Fibroblast of the aortic adventitia (primary cell): Measurements from ENCODE around the gene DCAF7. TPM values are rescaled to one million over a fixed set of nuclear protein-coding genes. Genes with fewer than 3 reads are reported as not detected.
A peak's percentile ranks its signal among the peaks of the same experiment; 100 is the strongest.

ENCODE experiments used
- DNase-seq: peaks from one replicate; pipeline ENCODE4 v3.0.0-alpha.2; 2010; ENCODE audit warnings: low read depth
- H3K4me3 ChIP-seq: 2 replicates; pipeline ENCODE4 v1.5.1; 2011; ENCODE audit warnings: low read depth, mild to moderate bottlenecking, control low read depth, low read length, moderate library complexity
- total RNA-seq: library from RNA; depleted of rRNA; stranded (reverse); fragments of >200 nt; gene quantifications from 2 replicates; pipeline ENCODE4 v1.2.3, GENCODE V29; 2012; ENCODE audit warnings: low replicate concordance
- TF ChIP-seq, protein P1 (sequence below): IDR thresholded peaks from 2 replicates; pipeline ENCODE4 v1.5.1; 2011; ENCODE audit warnings: mild to moderate bottlenecking, low read length, control low read depth, inconsistent platforms; ENCODE audit not compliant: insufficient read depth

The DCAF7 gene
- total RNA-seq, 1 donor = 31.5 TPM

GRCh38 chr17:63600569-63601438 lies 50.5 kb downstream of the DCAF7 start, which contains the start of gene TACO1:
TSS of gene TACO1 (plus strand) at chr17:63600895. CDS start at chr17:63601084, 189 bp downstream.
- DNase-seq = peak; percentile 87
- TF ChIP-seq, protein P1, sequence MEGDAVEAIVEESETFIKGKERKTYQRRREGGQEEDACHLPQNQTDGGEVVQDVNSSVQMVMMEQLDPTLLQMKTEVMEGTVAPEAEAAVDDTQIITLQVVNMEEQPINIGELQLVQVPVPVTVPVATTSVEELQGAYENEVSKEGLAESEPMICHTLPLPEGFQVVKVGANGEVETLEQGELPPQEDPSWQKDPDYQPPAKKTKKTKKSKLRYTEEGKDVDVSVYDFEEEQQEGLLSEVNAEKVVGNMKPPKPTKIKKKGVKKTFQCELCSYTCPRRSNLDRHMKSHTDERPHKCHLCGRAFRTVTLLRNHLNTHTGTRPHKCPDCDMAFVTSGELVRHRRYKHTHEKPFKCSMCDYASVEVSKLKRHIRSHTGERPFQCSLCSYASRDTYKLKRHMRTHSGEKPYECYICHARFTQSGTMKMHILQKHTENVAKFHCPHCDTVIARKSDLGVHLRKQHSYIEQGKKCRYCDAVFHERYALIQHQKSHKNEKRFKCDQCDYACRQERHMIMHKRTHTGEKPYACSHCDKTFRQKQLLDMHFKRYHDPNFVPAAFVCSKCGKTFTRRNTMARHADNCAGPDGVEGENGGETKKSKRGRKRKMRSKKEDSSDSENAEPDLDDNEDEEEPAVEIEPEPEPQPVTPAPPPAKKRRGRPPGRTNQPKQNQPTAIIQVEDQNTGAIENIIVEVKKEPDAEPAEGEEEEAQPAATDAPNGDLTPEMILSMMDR = no peak
- H3K4me3 ChIP-seq = peak within 1 kb of the TSS; percentile 92

DNA sequence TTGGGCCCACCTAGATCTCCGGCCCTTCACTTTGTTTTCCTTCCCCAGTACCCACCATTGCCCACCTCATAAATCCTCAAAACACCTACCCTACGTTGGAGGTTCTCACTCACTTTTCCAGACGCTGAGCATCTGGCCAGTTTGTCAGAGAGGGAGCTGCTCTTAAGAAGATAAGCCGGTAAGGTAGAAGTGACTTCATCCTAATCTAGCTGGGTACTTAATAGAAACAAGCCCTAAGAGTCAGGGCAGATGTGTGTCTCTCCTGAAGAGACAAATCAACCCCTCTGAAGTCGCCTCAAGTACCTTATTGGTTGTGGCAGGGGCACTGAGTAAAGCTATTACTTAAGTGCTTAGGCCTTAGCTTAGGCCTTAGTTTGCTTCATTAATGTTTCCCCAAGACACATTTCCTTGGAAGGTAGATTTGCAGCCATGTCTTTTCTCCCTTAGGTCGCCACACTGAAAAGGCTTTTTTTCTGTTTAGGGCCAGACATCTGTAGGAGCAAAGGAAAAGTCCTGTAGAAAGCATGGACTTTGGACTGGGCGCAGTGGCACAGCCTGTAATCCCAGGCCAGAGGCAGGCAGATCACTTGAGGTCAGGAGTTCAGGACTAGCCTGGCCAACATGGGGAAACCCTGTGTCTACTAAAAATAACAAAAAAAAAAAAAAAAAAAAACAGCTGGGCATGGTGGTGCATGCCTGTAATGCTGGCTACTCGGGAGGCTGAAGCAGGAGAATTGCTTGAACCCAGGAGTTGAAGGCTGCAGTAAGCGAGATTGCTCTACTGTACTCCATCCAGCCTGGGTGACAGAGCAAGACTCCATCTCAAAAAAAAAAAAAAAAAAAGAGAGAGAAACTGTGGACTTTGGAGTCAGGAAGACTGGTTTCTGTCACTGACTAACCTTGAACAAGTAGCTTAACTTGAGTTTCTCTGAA lies 51.4 kb downstream of the DCAF7 start:
- DNase-seq = peak; percentile 34
- H3K4me3 ChIP-seq = peak overlapping the region; percentile 92
- TF ChIP-seq, protein P1 = no peak

DNA sequence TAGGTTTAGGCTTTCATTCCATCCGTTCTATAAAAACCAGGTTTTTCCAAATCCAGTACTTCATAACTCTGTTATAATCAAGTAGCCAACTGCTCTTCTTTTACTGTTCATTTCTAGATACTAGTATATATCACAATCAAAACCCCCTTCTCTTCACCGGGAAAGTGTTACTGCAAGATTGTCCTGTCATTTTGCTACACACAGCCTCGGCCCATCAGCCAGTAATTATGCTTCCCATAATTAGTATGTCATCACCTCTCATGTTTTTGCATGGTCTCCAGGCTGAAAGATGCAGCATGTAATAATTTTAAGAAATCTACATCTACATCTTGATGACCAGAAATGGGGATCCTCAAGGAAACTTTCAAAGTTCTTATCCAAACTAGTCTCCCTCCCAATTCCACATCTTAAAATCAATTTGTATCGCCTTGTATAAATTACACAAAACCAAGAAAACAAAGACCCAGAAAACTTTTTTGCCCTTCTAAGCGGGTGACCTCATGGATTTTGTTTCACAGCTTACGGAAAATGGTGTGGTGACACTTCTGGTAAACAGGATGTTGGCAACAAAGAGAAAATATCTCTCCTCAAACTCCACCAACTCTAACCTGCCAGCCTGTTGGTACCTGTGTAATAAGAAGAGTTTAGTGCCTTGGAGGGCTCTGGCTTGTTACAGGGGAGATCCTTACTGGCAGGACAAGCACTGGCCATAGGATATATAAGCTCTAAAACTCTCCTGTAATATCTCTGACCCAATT lies 59.7 kb downstream of the DCAF7 start:
- DNase-seq = no peak
- H3K4me3 ChIP-seq = no peak overlapping the region
- TF ChIP-seq, protein P1 = no peak

- TF ChIP-seq, protein P1 = no peak
- no peak for DNase-seq
- no peak overlapping the region for H3K4me3 ChIP-seq
These were observed 60.6 kb downstream of the DCAF7 start for GRCh38 chr17:63610854-63611253.

GRCh38 chr17:63611354-63611753 lies 61.1 kb downstream of the DCAF7 start:
- DNase-seq = no peak
- H3K4me3 ChIP-seq = no peak overlapping the region
- TF ChIP-seq, protein P1 = no peak

DNA sequence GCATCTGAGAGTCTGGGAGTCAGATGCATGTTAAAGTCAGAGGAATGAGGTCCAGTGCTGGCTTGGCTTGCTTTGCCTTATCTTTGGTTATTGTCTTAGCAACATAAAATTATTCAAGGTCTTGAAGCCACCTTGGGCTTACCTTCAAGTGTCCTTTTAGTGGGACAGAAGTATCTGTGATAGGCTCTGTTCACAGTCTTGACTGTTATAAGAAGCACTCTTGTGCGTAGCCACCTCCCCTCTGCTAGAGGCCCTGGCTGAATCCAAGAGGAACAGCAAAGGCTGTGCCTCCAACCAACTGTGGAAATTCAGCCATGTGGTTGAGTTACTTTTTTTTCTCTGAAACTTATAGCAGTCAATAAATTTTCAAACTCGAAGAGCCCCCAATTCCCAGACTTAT lies 63.4 kb downstream of the DCAF7 start:
- TF ChIP-seq, protein P1 = no peak
- no peak for DNase-seq
- H3K4me3 ChIP-seq = no peak overlapping the region
